ENCODE data around the gene VAV2. TPM values are rescaled to one million over a fixed set of nuclear protein-coding genes. Genes with fewer than 3 reads are reported as not detected.
A peak's percentile ranks its signal among the peaks of the same experiment; 100 is the strongest.

Gene VAV2
- total and polyA plus RNA-seq, 9 of the 15 experiments (the other 6 are each of a cell fraction or from before 2014, with no cell fraction given), result 0.01 to 2.7 (median 1.0) TPM; not detected in 1

- Histone ChIP-seq H3K27me3 (ENCODE audit: control insufficient read depth in 2 of 2, insufficient read depth in 2 of 2, low read length in 2 of 2) (peaks cover 0 to 28% of the 10 kb centered on the region in 2 experiments; a peak in 3 of 5 replicates), H3K27ac (ENCODE audit: extremely low read depth, low read depth, low read length) (no peak overlapping the region), H3K79me2 (ENCODE audit: control insufficient read depth, insufficient read depth, low read length) (no peaks in the 10 kb centered on the region), H3K4me1 (replicated peaks in 1 of 2; ENCODE audit: control insufficient read depth in 2 of 2, insufficient read depth in 2 of 2, low read length in 2 of 2) (peaks cover 0 to 12% of the 10 kb centered on the region in 2 experiments; a peak in 2 of 5 replicates), H3K4me3 (no peak overlapping the region), H2AFZ (ENCODE audit: low read depth, low read length) (no peak overlapping the region), H3K9ac (ENCODE audit: insufficient read depth in 1 of 2, low read depth in 2 of 2, low read length in 2 of 2) (no peak overlapping the region), H3K36me3 (ENCODE audit: control insufficient read depth, insufficient read depth, low read length) (no peaks in the 10 kb centered on the region), H4K20me1 (replicated peaks; ENCODE audit: control insufficient read depth, insufficient read depth, low read length) (peaks cover 8% of the 10 kb centered on the region; the same call in 1 of the 2 replicates), H3K9me3 (replicated peaks; ENCODE audit: control insufficient read depth, insufficient read depth, low read depth, low read length) (no peaks in the 10 kb centered on the region), H3K4me2 (ENCODE audit: insufficient read depth, low read length) (no peak overlapping the region), H3K9me1 (ENCODE audit: control insufficient read depth, insufficient read depth, low read length) (no peaks in the 10 kb centered on the region)
- ChIA-PET CTCF (ENCODE audit: low intra/inter-chr PET ratio) (no interaction called here), POLR2A (no interaction called here)
- in situ Hi-C loops (cut with MboI), result loop anchor here (5.0 kb wide), 1 partner anchor 211 kb away; no protein-coding TSS in a partner anchor
- intact Hi-C loops (cut with micrococcal nuclease), result no loop called here
- WGBS (ENCODE audit: insufficient coverage, low coverage, missing lambda C conversion rate), result 6% methylated on average over 16 of the region's 16 CpGs
- no TSS peak for BruUV-seq (replicated peaks)
- no peak for TF ChIP-seq CREB3 (tag; conservative IDR thresholded peaks at IDR 0.05; ENCODE audit: low read depth)
- TF ChIP-seq KDM1A (IDR thresholded peaks at IDR 0.05), result 0 out of 4 replicates have a peak, but pooled peaks of 1 of the 2 experiments have one; percentile 22
- no peak for TF ChIP-seq ZNF133 (CRISPR knock-in tag; IDR thresholded peaks at IDR 0.05)
- TF ChIP-seq POLR2B (IDR thresholded peaks at IDR 0.05; ENCODE audit: low read depth, partially characterized antibody), result no peak
- TF ChIP-seq MEIS2 (IDR thresholded peaks at IDR 0.05; ENCODE audit: partially characterized antibody), result no peak
- no peak for TF ChIP-seq ZKSCAN1 (IDR thresholded peaks at IDR 0.05; ENCODE audit: low read depth, low read length)
- no peak for ATAC-seq
- no peak for FAIRE-seq
- DNase-seq (ENCODE audit: extremely low read depth in 1 of 4, low spot score in 3 of 4), result no peak
These were observed 206.3 kb downstream of the VAV2 start for GRCh38 chr9:133785753-133786370.

Data from K562 (cell line).